ENCODE measurements around the gene GPC2.
"Not testable (repeated sequence)": the region's sequence is repeated elsewhere in the genome, so short reads cannot be mapped to it uniquely, and the experiment has no call there.

GPC2 gene

GRCh38 chr7:100200693-100201092 lies 23.5 kb upstream of the GPC2 start:
- no peak for DNase-seq

- DNase-seq: no peak
These were observed 21.1 kb upstream of the GPC2 start for GRCh38 chr7:100198266-100198665.

- not testable (repeated sequence) for DNase-seq
These were observed 18.7 kb upstream of the GPC2 start for GRCh38 chr7:100195901-100196322.

- DNase-seq: no peak
These were observed 18.0 kb upstream of the GPC2 start for GRCh38 chr7:100195222-100195621.

- DNase-seq: no peak
These were observed 15.8 kb upstream of the GPC2 start for GRCh38 chr7:100192969-100193368.

GRCh38 chr7:100192281-100192862 lies 15.2 kb upstream of the GPC2 start:
- DNase-seq: not testable (repeated sequence)

- DNase-seq: no peak
These were observed 14.6 kb upstream of the GPC2 start for GRCh38 chr7:100191775-100192174.

- no peak for DNase-seq
These were observed 13.0 kb upstream of the GPC2 start for GRCh38 chr7:100190048-100190711.

GRCh38 chr7:100189061-100189460 lies 11.9 kb upstream of the GPC2 start:
- DNase-seq: no peak

GRCh38 chr7:100185726-100186125 lies 8.5 kb upstream of the GPC2 start:
- no peak for DNase-seq

- DNase-seq: not testable (repeated sequence)
These were observed 5.9 kb upstream of the GPC2 start for GRCh38 chr7:100183090-100183489.

GRCh38 chr7:100182616-100183015 lies 5.4 kb upstream of the GPC2 start:
- DNase-seq: not testable (repeated sequence)

- not testable (repeated sequence) for DNase-seq
These were observed 2.9 kb upstream of the GPC2 start for GRCh38 chr7:100180084-100180483.

- DNase-seq: no peak
These were observed 811 bp downstream of the GPC2 start for GRCh38 chr7:100176096-100177044.

- DNase-seq: no peak
These were observed 1.8 kb downstream of the GPC2 start for GRCh38 chr7:100175296-100175935.

GRCh38 chr7:100174582-100174981 lies 2.6 kb downstream of the GPC2 start:
- no peak for DNase-seq

GRCh38 chr7:100173806-100174495 lies 3.2 kb downstream of the GPC2 start:
- DNase-seq: no peak

- DNase-seq: no peak
These were observed 5.3 kb downstream of the GPC2 start for GRCh38 chr7:100171840-100172239.

GRCh38 chr7:100171087-100171681 lies 6.0 kb downstream of the GPC2 start:
- no peak for DNase-seq

GRCh38 chr7:100170101-100170897 lies 6.9 kb downstream of the GPC2 start:
- no peak for DNase-seq

GRCh38 chr7:100169147-100169850 lies 7.9 kb downstream of the GPC2 start:
- no peak for DNase-seq

Measured in SHP77 (cell line).